Myocyte (in vitro differentiated cells): ENCODE measurements around the gene CLDN14. TPM values are rescaled to one million over a fixed set of nuclear protein-coding genes. Genes with fewer than 3 reads are reported as not detected.

ENCODE experiments used
- DNase-seq: peaks from one replicate; pipeline ENCODE4 v3.0.0-alpha.2; 2012; ENCODE audit warnings: low read depth
- total RNA-seq: library from RNA; depleted of rRNA; stranded (reverse); fragments of >200 nt; gene quantifications from 2 replicates; pipeline ENCODE4 v1.2.3, GENCODE V29; 2014

CLDN14 gene
- total RNA-seq, 1 donor from 2014 or later, result 0.27 TPM

DNA sequence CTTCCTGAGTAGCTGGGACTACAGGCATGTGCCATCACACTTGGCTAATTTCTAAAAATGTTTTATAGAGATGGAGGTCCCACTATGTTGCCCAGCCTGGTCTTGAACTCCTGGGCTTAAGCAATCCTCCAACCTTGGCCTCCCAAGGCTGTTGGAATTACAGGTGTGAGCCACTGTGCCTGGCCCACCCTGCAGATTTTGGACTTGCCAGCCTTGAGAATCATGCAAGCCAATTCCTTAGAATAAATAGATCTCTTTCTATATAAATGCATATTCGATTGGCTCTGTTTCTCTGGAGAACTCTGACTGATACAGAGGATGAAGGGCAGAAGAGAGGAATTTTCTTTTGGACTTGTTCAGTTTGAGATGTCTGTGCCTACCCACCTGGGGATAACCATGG lies 6.7 kb downstream of the CLDN14 start:
- no peak for DNase-seq

DNA sequence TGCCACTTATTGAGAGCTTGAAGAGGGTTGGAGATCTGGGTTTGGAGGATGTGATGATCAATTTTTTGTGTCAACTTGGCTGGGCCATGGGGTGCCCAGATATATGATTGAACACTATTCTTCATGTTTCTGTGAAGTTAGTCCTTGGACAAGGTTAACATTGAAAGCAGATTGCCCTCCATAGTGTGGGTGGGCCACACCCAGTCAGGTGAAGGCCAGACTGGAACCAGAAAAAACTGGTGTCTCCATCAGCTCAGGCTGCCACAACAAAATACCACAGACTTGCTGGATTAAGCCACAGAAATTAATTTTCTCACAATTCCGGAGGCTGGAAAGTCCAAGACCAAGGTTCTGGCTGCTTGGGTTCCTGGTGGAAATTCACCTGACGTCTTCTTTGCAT lies 7.5 kb downstream of the CLDN14 start:
- no peak for DNase-seq

DNA sequence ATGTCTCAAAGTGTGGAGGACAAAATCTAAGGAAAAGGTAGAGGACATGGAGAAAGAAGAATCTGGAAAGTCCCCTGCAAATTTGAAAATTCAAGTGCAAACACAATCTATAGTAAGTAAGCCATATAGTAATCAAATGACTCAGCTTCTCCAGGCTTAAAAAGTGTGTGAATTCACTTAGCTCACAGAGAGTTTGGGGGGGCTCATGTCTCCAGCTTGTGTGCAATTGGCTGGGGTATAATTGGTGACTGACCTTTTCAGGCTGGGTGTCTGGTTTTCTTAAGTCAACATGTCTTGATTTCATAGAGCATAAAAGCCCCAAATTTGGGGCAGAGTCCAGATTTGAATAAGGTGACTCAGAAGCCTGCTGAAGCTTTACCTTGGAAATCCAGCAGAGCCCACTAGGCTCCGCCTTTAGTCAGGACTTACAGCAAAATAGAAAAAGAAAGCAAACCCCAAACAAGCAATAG lies 8.6 kb downstream of the CLDN14 start:
- DNase-seq, result no peak

DNA sequence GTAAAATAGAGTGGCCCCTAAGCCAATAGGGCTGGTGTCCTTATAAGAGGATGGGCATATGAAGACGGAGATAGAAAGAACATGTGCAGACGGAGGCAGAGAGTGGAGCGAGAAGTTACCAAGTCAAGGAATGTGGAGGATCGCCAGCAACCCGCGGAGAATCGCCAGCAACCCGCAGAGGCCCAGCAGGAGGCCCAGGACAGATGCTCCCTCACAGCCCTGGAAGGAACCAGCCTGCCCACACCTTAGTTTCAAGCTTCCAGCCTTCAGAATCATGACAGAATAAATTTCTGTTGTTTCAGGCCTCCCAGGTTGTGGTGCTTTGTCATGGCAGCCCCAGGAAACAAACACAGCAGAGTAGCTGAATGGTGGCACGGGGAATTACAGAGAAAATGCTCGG lies 9.6 kb downstream of the CLDN14 start:
- DNase-seq, result no peak

DNA sequence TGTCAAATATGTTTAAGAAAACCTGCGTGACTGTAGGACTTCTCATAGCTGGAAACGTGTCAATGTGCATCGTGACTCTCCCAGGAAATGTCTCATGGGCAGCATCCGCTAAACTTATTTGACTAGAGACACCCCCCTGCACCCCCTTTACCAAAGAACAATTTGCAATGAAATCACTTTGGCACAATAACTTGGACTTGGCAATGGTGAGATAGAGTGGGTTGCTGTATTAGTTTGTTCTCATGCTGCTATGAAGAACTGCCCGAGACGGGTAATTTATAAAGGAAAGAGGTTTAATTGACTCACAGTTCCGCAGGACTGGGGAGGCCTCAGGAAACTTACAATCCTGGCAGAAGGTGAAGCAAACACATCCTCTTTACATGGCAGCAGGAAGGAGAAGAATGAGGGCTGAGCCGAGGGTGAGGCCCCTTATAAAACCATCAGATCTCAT lies 13.8 kb downstream of the CLDN14 start:
- no peak for DNase-seq

DNA sequence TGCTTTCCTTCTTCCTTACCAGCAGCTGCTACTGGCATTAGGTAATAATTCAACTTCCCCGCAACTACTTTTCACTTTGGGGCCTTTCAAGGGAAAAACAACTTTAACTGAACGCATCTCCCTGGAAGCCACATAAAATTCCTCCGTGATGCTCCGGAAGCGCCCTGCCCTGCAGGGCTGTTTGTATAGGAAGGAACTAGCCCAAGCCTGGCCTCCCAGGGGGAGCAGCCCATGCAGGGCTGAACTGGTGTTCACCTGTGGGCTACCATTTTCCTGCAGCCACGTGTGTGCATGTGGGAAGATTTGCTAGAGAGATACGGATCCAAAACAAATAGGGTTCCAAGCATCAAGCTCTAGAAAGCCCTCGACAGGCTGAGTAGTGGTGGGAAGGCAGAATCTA lies 14.4 kb downstream of the CLDN14 start:
- DNase-seq, result no peak

DNA sequence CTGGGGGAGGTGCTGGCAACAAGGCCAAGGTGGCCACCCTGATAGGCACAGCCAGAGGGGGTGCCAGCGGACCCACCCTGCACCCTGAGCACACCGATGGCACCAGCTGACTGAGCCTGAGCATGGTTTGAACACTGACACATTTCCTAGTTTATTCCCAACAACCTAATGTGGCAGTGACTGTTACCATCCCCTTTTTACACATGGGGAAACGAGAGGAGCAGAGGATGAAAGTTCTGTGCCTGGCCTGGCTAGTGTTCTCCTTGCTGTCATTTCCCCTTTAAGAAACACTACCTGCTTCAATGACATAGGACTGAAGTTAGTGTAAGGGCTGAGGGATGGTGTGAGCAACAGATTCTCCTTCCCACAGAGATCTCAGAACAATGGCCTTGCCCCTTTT lies 15.3 kb downstream of the CLDN14 start:
- no peak for DNase-seq

DNA sequence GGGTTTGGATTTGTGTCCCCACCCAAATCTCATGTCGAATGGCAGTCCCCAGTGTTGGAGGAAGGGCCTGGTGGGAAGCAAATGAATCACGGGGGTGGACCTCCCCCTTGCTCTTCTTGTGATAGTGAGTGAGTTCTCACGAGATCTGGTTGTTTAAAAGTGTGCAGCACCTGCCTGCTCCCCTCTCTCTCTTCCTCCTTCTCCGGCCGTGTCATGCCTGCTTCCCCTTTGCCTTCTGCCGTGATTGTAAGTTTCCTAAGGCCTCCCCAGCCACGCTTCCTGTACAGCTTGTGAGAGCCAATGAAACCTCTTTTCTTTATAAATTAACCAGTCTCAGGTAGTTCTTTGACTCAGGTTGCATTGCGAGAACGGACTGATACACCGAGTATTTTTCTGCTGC lies 15.9 kb downstream of the CLDN14 start:
- no peak for DNase-seq

DNA sequence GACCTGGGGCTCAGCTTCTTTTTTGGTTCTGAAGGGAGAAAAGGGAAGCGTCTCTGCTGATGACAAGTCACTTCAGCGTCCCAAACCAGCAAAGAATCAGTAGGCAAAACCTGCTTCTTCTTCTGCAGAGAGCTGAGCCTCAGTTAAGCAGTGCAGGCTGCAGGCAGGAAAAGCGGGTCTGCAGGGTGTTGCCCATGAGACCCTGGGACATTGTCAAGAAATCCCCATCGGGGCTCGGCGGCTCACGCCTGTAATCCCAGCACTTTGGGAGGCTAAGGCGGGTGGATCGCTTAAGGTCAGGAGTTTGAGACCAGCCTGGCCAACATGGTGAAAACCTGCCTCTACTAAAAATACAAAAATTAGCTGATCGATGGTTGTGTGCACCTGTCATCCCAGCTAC lies 16.7 kb downstream of the CLDN14 start:
- DNase-seq, result no peak

DNA sequence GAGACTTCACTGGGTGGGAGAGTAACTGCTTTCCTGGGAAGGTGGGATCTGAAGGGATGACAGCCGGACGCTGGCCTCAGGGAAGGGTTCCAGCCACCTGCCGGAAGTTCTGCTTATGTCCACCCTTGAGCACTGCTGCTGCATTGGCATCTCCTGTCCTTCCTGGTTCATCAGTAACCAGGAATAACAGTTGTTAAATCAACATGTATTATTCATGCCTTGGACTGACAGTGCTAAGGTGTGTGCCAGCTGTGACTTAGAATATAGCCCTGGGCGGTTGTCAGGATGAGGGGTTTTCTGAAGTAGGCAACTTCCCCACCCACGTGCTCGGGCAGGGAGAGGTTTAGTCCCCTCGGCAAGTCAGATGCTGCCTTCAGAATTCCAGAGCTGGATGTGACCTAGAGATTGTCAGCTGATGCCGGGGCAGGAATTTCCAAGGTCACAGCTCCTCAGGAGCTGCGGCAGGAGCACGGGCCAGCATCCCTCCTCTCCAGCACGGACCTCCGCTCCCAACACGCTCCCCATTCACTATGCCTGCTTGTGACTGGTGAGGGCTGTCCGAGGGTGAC lies 17.9 kb downstream of the CLDN14 start:
- DNase-seq, result no peak

DNA sequence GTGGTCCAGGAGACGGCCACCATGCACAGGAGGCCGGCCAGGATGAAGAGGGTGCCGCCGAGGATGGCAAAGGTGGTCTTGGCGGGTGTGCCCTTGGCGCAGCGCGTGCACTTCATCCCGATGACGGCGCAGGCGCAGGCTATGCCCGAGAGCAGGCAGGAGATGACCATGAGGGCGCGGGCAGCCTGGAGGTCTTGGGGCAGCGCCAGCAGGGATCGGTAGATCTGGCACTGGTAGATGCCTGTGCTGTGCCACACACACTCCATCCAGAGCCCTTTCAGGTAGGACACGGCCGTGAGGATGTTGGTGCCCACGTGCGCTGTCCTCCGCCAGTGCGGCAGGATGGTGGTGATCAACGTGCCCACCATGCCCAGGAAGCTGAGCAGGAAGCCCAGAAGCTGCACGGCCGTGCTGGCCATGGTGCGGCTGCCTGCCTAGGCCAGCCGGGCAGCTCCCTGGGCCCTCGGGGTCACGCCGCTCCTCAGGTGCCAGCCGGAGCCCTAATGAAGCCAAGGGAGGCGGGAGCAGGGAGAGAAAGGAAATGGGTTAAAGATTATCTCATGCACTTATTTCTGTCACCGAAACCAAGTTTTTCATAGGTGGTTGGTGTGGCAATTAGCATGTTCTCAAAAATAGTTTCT lies 18.5 kb downstream of the CLDN14 start:
- DNase-seq, result no peak

DNA sequence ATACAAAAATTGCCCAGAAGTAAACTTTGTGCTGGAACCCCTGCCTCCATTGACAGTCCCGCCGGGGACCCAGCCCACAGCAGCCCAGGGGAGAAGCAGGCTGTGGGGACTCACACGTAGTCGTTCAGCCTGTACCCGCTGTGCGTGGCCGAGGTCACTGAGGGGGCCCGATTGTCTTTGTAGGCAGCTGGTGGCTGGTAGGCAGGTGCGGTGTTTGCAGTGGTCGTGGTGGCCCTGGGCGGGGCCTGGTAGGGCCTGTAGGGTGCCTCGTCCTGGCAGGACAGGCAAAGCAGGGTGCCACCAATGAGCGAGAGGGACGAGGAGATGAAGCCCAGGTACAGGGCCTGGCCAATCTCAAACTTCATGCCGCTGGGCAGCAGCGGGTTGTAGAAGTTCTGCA lies 19.1 kb downstream of the CLDN14 start:
- DNase-seq, result no peak

DNA sequence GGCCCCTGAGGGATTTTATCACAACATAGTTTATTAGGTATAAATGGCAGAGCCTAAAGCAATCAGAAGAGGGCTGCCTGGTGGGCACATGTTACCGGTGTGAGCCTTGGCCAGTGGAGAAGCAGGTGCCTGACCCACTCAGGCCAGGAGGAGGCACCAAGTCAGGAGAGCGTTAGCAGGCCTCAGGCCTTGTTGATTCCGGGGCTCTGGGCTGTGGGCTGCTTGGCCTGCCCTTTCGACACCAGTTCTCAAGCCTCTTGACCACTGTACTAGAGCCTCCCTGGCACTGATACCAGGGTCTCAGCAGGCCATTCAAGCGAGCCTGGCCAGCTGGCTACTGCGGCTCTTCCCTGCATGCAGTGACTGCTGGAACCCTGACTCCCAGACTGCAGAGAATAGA lies 20.8 kb downstream of the CLDN14 start:
- DNase-seq, result no peak

DNA sequence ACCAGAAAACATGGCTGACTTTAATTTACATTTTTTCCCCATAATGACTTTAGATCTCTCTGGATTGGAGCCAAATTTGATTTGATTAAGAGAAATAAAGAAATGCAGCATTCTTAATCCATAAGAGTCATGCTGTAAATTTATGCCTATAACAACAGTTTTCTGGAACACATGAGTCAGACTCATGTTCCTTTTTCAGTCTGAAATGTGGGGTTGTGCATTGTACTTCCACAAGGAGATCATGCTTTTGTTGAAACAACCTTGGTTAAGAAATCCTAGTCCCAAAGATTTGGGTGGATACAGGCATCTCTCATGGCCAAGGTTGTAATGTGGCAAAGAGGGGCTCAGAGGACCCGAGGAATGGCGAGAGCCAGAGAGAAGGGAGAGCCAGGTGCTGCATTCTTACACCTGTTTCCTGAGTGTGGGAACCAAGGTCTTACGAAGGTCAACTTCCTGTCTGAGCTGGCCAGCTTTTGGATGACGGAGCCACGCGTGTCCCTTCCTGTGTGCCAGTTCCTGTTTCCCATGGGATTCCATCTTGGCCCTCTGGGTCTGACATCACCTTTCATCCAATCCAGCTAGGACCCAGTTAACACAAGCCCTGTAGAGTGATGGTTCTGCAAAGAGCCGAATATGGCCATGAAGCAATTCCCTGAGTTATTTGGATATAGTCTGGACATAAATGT lies 23.1 kb downstream of the CLDN14 start:
- DNase-seq, result no peak

DNA sequence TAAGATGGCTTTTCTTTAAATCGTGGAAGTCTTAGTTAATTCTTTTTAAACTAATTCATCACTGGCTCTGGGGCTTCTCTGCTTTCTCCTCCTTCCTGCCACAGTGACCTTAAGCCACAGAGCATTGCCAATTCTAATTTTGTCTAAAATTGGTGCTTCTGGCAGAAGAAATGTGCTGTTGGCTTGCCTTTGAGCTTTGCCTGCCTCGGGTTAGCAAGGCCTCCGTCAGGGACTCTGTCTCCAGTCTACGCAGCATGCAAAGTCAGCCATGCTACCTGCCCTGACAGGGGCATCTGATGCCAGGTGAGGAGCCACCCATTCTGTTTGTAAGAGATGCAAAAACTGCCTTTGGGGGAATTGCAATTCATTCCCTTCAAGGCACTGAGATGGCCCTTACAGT lies 25.2 kb downstream of the CLDN14 start:
- no peak for DNase-seq

DNA sequence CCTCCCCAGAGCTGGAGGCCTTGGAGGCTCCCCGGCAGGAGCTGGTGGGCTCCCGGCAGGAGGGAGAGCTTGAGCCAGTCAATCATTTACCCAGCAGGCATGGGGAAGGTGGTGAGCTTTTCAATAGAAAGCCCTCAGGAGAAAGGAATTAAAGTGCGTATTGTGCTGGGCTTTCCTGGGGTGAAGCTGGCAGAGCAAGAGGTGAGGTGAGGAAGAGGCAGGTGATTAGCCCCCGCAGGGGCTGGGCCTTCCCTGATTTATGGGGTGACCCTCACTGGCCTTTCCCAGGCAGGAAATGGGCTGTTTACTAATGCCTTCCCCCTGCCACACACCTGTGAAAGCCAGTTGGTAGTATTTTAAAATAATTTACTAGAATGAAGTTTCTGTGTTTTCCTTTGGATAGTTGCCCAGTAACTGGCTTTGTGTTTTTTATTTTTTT lies 25.8 kb downstream of the CLDN14 start:
- DNase-seq, result no peak

DNA sequence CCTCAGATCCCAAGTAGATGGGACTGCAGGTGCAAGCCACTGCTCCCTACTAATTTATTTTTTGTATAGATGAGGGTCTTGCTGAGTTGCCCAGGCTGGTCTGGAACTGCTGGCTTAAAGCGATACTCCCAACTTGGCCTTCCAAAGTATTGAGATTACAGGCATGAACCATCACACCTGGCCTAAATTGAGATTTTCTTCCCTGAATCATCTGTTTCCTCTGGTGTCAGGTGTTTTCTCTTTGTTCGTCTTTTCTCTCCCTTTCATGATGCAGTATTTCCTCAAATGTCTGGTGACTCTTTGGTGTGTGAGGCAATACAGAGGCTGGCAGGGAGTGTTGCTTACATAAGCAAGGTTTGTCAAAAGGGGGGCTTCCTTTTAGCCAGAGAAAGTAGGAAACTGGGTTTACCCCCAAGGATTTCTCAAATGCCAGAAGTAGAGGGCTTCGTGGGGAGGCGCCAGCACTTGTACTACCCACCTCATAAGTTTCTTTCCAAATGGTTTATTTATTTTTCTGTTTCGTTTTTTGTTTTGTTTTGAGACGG lies 27.6 kb downstream of the CLDN14 start:
- no peak for DNase-seq

DNA sequence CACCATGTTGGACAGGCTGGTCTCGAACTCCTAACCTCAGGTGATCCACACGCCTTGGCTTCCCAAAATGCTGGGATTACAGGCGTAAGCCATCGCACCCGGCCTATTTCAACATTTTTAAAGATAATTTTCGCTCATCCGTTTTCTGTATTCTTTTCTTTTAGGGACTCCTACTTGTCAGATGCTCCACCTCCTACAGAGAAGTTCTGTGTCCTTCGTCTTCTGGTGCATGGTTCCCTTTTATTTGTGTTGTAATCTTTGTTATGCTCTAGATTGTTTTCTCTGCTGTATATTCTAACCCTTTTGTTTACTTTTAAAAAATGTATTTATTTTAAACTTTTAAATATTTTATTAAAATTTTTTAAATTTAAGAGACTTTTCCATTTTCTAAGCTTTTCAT lies 28.4 kb downstream of the CLDN14 start:
- DNase-seq, result no peak

DNA sequence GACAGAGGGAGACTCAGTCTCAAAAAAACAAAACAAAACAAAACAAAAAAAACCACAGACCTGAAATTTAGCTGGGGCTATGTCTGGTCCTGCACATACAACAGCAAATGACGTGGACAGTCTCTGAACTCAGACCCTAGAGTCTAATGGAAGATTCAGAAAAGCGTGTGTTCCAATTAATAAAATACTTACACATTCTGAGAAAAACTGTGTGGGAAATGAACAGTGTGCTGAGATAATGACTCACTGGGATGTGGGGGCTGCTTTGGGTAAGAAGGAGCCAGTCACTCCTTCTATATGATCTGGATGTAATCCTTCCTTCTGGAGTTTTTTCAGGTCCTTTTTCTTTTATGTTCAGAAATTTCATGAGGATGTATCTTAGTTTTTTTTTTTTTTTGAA lies 29.4 kb downstream of the CLDN14 start:
- DNase-seq, result no peak

DNA sequence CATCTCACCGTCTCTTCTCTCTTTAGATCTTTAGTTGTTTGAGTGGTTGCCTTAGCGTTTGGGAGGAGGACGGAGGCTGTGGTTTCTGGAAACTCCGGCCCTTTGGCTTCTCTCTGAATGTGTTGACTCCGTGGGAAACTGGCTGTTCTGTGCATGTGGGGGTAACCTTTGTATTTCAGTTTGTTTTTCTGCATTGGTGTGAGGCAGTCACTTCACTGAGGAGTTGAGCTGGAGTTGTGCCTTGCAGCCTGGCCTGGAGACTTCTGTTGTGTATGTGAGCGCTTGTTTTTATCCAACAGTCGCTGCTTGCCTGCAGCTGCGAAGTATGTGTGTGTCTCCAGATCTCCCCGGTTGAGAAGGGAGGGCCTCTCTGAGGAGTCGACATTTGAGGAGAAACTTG lies 33.6 kb downstream of the CLDN14 start:
- no peak for DNase-seq

DNA sequence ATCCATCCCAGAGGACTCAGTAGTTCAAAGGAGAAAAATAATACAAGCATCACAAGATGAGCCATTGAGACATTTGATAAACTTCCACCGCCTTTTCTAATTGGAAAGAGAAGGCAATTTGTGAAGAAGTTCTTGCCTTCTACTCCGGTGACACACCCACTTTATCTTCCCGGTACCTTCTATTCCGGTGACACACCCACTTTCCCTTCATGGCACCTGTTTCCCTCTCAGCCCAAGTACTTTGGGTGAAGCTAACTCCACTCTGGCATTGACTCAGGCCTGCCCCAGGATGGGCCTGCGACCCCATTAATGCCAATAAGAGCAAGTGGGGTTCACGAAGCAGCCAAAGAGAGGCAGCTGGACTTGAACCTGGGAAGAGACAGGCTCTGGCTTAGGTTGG lies 38.2 kb downstream of the CLDN14 start:
- no peak for DNase-seq

DNA sequence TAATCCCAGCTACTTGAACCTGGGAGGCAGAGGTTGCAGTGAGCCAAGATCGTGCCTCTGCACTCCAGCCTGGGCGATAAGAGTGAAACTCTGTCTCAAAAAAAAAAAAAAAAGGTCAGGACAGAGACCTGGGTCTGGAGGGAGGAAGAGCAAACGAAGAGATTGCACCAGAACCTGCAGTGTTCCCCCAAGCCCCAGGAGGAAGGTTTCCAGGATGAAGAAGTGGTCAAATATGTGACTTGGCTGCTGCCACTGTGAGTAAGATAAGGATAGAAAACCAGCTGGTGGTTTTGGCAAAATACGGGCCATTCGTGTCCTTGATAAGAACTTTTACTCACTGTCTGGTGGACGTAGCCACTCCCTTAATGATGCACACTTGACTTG lies 42.2 kb downstream of the CLDN14 start:
- no peak for DNase-seq
